Activated T-cell treated with anti-CD3 and anti-CD28 coated beads, Interleukin-2, amount 50 U/mL, for 4 hours (primary cell): ENCODE data around the gene ABCF3. TPM values are rescaled to one million over a fixed set of nuclear protein-coding genes. Genes with fewer than 3 reads are reported as not detected.
"Not testable (repeated sequence)": the region's sequence is repeated elsewhere in the genome, so short reads cannot be mapped to it uniquely, and the experiment has no call there.

Source experiments
- ATAC-seq, 2 donors: fragments of 200-7000 bp; cut with Tn5 transposase; one replicate each; pipeline ENCODE4 v1.10.0; 2021
- DNase-seq: peaks from one replicate; pipeline ENCODE4 v3.0.0-alpha.2; 2020
- H3K27me3 Mint-ChIP-seq: one replicate; pipeline ENCODE4 v1.8.0; 2021; ENCODE audit warnings: low read depth, mixed read lengths
- H3K36me3 Mint-ChIP-seq: one replicate; pipeline ENCODE4 v1.8.0; 2022; ENCODE audit warnings: mixed read lengths; ENCODE audit not compliant: insufficient read depth
- H3K4me1 Mint-ChIP-seq: one replicate; pipeline ENCODE4 v1.8.0; 2021; ENCODE audit warnings: low read depth, mixed read lengths
- H3K4me3 Mint-ChIP-seq: one replicate; pipeline ENCODE4 v1.8.0; 2021; ENCODE audit warnings: mild to moderate bottlenecking, moderate library complexity, mixed read lengths
- H3K9me3 Mint-ChIP-seq: one replicate; pipeline ENCODE4 v1.8.0; 2021; ENCODE audit warnings: mixed read lengths
- total RNA-seq, 3 donors: library from RNA; stranded (reverse); gene quantifications; one replicate each; pipeline ENCODE4 v1.2.1, GENCODE V29; 2021

ABCF3 gene, protein sequence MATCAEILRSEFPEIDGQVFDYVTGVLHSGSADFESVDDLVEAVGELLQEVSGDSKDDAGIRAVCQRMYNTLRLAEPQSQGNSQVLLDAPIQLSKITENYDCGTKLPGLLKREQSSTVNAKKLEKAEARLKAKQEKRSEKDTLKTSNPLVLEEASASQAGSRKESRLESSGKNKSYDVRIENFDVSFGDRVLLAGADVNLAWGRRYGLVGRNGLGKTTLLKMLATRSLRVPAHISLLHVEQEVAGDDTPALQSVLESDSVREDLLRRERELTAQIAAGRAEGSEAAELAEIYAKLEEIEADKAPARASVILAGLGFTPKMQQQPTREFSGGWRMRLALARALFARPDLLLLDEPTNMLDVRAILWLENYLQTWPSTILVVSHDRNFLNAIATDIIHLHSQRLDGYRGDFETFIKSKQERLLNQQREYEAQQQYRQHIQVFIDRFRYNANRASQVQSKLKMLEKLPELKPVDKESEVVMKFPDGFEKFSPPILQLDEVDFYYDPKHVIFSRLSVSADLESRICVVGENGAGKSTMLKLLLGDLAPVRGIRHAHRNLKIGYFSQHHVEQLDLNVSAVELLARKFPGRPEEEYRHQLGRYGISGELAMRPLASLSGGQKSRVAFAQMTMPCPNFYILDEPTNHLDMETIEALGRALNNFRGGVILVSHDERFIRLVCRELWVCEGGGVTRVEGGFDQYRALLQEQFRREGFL
- total RNA-seq, result 10 to 100 TPM; 79.7 to 91.2 (median 84.4) TPM

DNA sequence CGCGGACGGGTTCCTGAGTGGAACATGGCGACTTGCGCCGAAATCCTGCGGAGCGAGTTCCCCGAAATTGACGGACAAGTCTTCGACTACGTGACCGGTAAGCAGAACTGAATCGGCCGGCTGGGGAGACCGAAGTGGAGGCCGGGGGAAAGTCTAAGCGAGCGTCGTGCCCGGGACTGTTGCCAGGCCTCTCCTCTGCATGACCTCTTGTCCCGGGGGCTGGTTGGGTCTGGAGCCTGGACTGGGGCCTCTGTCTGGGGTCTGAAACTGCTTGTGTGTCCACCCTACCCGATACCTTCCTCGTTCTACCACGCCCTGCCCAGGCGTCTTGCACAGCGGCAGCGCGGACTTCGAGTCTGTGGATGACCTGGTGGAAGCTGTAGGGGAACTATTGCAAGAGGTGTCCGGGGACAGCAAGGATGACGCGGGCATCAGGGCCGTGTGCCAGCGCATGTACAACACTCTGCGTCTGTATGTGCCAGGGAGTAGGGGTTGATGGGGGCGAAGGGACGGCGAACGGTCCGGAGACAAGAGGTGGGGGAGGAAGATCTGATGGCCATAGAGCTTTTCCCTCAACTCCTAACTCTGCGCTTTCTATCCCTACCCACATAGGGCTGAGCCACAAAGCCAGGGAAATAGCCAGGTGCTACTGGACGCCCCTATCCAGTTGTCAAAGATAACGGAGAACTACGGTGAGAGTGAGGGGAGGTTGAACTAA lies at the start of gene ABCF3:
ABCF3 (plus strand) TSS at position 16 of the 718 bp plus-strand sequence; CDS start at position 25, 9 bp downstream.
- no peak for DNase-seq
- peaks cover 45% of the 10 kb centered on the region for H3K36me3 Mint-ChIP-seq
- peak; percentile 27 for ATAC-seq

DNA sequence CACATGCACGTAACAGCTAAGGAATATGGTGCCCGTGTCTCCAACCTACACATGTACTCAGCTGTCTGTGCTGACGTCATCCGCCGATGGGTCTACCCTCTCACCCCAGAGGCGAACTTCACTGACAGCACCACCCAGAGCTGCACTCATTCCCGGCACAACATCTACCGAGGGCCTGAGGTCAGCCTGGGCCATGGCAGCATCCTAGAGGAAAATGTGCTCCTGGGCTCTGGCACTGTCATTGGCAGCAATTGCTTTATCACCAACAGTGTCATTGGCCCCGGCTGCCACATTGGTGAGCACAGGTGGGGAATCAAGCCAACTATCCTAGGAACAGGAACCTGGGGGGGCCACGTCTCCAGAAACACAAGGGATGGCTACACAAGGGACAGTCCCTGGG lies 45.6 kb upstream of the ABCF3 start:
- Mint-ChIP-seq H3K4me3 (no peak overlapping the region), H3K27me3 (no peaks in the 10 kb centered on the region), H3K4me1 (peaks cover 21% of the 10 kb centered on the region), H3K36me3 (peaks cover 34% of the 10 kb centered on the region), H3K9me3 (no peaks in the 10 kb centered on the region)
- ATAC-seq (no peak), DNase-seq (no peak)

More for the DNA sequence above, at the start of gene ABCF3:
- Mint-ChIP-seq H3K9me3 (no peaks in the 10 kb centered on the region), H3K4me3 (peak within 1 kb of the TSS; percentile 99), H3K27me3 (no peaks in the 10 kb centered on the region), H3K4me1 (peaks cover 33% of the 10 kb centered on the region)

DNA sequence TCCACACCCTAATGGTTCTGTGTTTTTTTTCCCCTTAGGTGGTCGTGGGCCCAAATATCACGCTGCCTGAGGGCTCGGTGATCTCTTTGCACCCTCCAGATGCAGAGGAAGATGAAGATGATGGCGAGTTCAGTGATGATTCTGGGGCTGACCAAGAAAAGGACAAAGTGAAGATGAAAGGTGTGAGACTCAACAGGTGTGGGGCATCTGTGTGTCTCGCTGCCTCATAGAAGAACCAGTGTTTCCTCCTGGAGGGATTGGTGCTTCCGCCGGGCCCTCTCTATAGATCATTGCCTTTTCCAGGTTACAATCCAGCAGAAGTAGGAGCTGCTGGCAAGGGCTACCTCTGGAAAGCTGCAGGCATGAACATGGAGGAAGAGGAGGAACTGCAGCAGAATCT lies 43.8 kb upstream of the ABCF3 start:
- DNase-seq (no peak), ATAC-seq (no peak)
- Mint-ChIP-seq H3K36me3 (peaks cover 38% of the 10 kb centered on the region), H3K9me3 (no peaks in the 10 kb centered on the region), H3K4me1 (peaks cover 8% of the 10 kb centered on the region), H3K4me3 (no peak overlapping the region), H3K27me3 (no peaks in the 10 kb centered on the region)

DNA sequence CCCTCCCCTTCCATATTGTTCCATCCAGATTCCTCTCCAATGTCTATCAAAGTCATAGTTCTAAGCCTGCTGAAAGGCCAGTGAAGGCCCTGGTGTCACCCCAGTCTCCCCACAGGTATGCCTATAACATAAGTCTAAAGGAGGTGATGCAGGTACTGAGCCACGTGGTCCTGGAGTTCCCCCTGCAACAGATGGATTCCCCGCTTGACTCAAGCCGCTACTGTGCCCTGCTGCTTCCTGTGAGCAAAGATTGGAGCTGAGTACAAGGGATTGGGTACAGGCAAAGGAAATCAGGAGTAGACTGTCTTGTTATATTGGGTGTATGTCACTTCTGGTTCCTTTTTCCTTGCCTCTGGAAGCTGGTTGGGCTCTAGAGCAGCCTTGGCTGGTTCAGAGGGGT lies 42.7 kb upstream of the ABCF3 start:
- no peaks in the 10 kb centered on the region for H3K4me1 Mint-ChIP-seq
- H3K27me3 Mint-ChIP-seq, result no peaks in the 10 kb centered on the region
- H3K4me3 Mint-ChIP-seq, result no peak overlapping the region
- DNase-seq, result no peak
- peaks cover 32% of the 10 kb centered on the region for H3K36me3 Mint-ChIP-seq
- no peak for ATAC-seq
- no peaks in the 10 kb centered on the region for H3K9me3 Mint-ChIP-seq

DNA sequence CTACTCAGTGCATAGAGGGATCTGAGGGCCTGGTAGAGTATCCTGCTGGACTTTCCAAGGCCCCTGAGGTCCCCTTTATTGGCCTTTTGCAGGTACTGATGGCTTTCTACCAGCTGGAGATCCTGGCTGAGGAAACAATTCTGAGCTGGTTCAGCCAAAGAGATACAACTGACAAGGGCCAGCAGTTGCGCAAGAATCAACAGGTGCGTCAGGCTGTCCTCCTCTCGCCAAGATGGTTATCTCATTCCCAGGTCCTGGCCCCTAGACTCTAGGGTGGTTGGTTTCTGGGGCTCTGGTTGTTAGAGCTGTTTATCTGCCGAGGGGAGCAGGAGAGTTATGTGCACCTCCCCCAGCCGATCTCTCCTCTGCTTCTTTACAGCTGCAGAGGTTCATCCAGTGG lies 41.5 kb upstream of the ABCF3 start:
- ATAC-seq (no peak), DNase-seq (no peak)
- Mint-ChIP-seq H3K27me3 (no peaks in the 10 kb centered on the region), H3K4me3 (no peak overlapping the region), H3K4me1 (no peaks in the 10 kb centered on the region), H3K36me3 (peaks cover 32% of the 10 kb centered on the region), H3K9me3 (no peaks in the 10 kb centered on the region)

DNA sequence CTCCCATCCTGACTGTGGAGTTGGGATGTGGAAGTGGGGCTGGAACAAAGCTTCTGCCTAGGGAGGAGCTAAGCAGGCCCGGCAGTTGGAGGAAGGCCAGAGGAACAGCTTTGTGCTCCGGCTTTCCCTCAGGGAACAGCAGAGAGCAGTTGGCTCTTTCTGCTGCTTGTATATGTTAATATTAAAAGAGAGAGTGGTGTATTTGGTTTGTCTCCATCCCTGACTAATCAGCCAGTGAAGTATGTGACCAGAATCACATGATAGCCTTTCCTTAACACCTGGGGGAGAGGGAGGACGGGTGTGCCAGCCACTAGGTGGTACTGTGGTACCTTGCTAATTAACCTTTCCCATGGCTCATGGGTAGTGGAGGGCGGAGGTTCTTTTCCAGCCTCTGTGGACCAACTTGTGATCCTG lies 40.9 kb upstream of the ABCF3 start:
- DNase-seq, result peak; percentile 26
- ATAC-seq, result peak; percentile 58 to 62
- H3K9me3 Mint-ChIP-seq, result no peaks in the 10 kb centered on the region
- no peaks in the 10 kb centered on the region for H3K27me3 Mint-ChIP-seq
- no peak overlapping the region for H3K4me3 Mint-ChIP-seq
- no peaks in the 10 kb centered on the region for H3K4me1 Mint-ChIP-seq
- H3K36me3 Mint-ChIP-seq, result peaks cover 29% of the 10 kb centered on the region

DNA sequence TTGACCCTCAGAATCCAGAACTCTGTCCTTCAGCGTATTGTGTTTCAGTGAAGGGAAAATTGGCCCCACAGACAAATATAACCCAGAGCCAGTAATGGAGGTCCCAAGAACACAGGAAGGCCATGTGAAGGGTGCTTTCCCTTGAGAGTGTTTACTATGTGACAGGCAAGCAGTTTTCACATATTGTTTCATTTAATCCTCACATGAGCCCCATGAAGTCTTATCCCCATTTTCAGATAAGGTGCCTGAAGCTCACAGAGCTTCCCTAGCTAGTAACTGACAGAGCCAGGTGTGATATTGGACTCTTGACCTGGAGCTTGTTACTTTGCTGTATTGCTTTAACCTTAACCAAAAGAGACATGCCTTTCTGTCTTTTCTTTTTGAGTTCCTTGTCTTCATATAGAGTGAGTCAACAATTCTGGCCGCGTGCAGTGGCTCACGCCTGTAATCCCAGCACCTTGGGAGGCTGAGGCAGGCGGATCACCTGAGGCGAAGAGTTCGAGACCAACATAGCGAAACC lies 40.2 kb upstream of the ABCF3 start:
- Mint-ChIP-seq H3K36me3 (peaks cover 27% of the 10 kb centered on the region), H3K4me1 (no peaks in the 10 kb centered on the region), H3K9me3 (no peaks in the 10 kb centered on the region), H3K27me3 (no peaks in the 10 kb centered on the region), H3K4me3 (no peak overlapping the region)
- DNase-seq (no peak), ATAC-seq (no peak)

DNA sequence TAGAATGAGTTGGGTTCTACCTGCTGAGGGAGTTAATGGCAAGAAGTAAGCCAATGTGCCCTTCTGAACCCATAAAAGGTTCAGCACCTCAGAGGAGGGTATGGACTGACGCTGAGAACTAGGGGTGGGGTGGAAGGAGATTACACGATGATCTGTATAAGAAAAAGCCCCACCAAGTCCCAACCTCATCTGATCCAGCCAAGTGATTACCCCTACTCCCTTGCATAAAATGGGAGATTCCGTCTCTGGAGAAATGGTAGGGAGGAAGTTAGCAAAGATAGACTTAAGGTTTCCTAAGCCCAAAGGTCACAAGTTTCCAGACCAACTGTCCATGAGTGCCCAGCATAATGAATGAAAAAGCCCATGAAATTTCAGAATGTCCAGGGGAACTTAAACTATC lies 37.9 kb upstream of the ABCF3 start:
- no peaks in the 10 kb centered on the region for H3K4me1 Mint-ChIP-seq
- H3K36me3 Mint-ChIP-seq, result peaks cover 8% of the 10 kb centered on the region
- no peak for ATAC-seq
- no peaks in the 10 kb centered on the region for H3K9me3 Mint-ChIP-seq
- no peaks in the 10 kb centered on the region for H3K27me3 Mint-ChIP-seq
- no peak overlapping the region for H3K4me3 Mint-ChIP-seq
- no peak for DNase-seq

DNA sequence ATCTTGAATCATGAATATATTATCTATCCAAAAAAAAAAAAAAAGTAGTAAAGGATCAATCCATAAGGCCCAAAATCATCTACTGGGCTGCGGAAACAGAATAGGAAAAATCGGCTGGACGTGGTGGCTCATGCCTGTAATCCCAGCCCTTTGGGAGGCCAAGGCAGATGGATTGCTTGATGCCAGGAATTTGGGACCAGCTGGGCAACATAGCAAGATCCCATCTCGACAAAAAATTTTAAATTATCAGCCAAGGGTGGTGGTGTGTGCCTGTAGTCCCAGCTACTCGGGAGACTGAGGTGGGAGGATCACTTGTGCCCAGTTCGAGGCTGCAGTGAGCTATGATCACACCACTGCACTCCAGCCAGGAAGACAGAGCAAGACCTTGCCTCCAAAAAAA lies 36.9 kb upstream of the ABCF3 start:
- H3K27me3 Mint-ChIP-seq, result no peaks in the 10 kb centered on the region
- no peaks in the 10 kb centered on the region for H3K9me3 Mint-ChIP-seq
- DNase-seq (no peak), ATAC-seq (no peak)
- no peak overlapping the region for H3K4me3 Mint-ChIP-seq
- H3K4me1 Mint-ChIP-seq, result peaks cover 2% of the 10 kb centered on the region
- peaks cover 4% of the 10 kb centered on the region for H3K36me3 Mint-ChIP-seq

DNA sequence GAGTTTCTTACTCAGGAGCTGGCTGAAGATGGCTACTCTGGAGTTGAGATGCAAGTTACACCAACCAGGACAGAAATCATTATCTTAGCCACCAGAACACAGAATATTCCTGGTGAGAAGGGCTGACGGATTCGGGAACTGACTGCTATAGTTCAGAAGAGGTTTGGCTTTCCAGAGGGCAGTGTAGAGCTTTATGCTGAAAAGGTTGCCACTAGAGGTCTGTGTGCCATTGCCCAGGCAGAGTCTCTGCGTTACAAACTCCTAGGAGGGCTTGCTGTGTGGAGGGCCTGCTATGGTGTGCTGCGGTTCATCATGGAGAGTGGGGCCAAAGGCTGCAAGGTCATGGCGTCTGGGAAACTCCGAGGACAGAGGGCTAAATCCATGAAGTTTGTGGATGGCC lies 36.2 kb upstream of the ABCF3 start:
- not testable (repeated sequence) for H3K9me3 Mint-ChIP-seq

DNA sequence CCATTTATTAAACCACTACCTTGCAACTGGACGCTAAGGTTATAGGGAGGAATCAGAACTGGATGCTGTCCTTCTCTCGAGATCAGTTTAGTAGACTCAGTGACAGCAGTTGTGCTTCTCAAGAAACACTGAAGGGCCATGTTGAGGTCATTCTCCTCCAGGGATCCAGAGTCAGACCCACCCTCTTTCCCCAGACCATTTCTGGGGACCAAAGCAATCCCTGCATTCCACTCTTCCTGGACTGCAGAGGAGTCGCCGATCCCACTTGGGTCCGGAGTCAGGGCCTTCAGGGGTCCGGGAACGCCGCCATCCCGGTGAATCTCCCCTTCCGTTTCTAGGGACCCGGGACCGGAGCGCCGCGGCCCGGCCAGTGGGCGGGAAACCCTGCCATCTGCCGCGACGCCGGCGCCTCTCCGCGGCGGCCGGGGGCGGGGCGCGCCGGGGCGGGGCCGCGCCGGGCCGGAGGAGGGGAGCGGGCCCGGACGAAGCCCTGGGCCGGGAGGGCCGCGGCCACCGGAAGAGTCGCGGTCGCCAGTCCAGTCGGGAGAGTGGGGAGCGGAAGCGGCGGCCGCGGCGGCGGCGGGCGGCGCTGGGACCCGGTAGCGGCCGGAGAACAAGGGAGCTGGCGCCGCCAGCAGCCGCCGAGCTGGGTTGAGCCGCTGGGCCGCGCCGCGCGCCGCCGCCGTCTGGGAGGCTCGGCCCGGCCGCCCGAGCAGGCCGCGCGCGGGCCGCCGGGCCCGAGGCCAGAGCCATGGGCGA lies 30.9 kb upstream of the ABCF3 start, which contains the start of gene DVL3:
DVL3 (plus strand) TSS at position 493 of the 759 bp plus-strand sequence; CDS start at position 752, 259 bp downstream.
- DNase-seq, result peak; percentile 25
- Mint-ChIP-seq H3K27me3 (no peaks in the 10 kb centered on the region), H3K9me3 (no peaks in the 10 kb centered on the region), H3K4me3 (peak within 1 kb of the TSS; percentile 93), H3K36me3 (no peaks in the 10 kb centered on the region), H3K4me1 (peaks cover 23% of the 10 kb centered on the region)
- peak; percentile 77 to 83 for ATAC-seq

More for the DNA sequence above, 36.2 kb upstream of the ABCF3 start:
- H3K27me3 Mint-ChIP-seq, H3K36me3 Mint-ChIP-seq, ATAC-seq, H3K4me1 Mint-ChIP-seq, H3K4me3 Mint-ChIP-seq, DNase-seq: not testable (repeated sequence)

DNA sequence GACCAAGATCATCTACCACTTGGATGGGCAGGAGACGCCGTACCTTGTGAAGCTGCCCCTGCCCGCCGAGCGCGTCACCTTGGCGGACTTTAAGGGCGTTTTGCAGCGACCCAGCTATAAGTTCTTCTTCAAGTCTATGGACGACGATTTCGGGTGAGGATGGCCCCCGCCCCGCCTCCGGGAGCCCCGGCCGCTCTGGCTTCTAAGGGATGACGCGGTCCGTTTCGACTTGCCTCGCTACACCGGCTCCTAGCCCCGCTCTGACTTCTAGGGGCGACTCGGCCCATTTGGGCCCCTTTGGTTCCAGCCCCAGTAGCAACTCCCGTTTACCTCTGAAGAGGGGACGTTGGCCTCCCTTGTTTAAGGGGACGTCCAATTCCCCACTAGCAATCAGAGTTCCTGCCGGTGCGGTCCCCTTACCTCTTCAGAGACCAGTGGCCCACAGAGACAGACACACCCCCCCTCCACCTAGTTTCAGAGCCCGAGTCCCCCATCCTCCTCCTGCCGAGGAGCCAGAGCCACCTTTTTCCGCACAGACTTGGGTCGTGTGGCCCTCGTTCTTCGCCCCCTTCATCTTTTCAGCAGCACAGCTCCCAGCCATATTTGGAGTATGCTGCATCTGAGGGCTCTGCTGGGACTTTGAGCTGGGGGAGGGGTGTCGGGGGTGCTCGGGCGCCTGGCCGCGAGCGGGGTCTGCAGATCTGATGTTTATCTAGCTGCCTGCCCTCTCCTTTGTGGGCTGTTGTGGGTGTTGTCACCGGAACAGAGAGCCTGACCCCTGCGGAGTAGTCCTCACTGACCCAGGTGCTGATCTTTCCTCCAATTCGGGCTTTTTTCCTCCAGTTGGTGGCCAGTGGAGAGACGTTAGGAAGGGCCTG lies 30.1 kb upstream of the ABCF3 start:
- no peaks in the 10 kb centered on the region for H3K36me3 Mint-ChIP-seq
- H3K27me3 Mint-ChIP-seq, result no peaks in the 10 kb centered on the region
- peaks cover 28% of the 10 kb centered on the region for H3K4me1 Mint-ChIP-seq
- peak; percentile 30 for DNase-seq
- H3K9me3 Mint-ChIP-seq, result no peaks in the 10 kb centered on the region
- peak; percentile 74 to 78 for ATAC-seq
- H3K4me3 Mint-ChIP-seq, result peak overlapping the region; percentile 93

DNA sequence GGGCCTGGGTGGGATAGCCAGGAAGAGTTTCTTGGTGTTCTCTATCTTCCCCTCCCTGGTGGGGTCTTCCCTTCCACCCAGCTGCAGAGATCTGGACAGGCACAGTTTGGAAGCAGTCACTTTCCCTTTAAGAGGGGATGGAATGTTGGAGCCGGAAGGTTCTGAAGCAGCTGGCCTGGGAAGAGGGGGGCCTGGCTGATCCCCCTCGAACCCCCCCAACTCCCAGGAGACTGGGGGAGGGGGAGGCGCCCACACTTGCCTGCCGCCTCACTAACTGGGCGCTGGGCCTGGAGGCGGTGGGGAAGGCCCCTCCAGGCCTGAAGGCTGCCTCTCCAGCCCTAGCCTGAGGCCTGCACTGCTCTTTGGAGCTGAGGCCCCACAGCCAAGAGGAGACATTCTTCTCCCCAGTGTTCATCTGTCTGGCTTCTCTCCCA lies 29.5 kb upstream of the ABCF3 start:
- no peaks in the 10 kb centered on the region for H3K9me3 Mint-ChIP-seq

More for the DNA sequence above, 29.5 kb upstream of the ABCF3 start:
- DNase-seq (no peak), ATAC-seq (no peak)
- H3K36me3 Mint-ChIP-seq, result no peaks in the 10 kb centered on the region
- H3K4me3 Mint-ChIP-seq, result peak overlapping the region; percentile 93
- peaks cover 28% of the 10 kb centered on the region for H3K4me1 Mint-ChIP-seq
- no peaks in the 10 kb centered on the region for H3K27me3 Mint-ChIP-seq
